ENCODE data around the gene DHRS11.

The DHRS11 gene

DNA sequence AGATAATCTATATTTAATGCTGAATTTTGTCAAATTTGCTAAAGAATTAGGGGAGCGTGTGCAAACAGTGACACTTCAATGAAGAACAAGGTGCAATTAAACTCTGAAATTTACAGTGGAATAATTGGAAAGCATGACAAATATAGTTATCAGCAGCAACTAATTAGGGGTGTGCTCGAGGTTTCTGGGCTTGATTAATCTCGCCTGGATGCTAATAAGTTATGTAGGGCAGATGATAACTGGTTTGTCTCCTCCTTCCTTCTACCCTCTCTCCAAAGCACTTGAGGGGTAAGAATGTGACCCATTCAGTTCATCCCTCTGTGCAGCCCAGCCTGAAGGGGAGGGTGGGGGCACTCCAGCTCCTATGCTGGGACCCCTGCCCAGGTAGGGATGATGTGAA is 31.6 kb downstream of the DHRS11 start:
- TF ChIP-seq, protein P1, sequence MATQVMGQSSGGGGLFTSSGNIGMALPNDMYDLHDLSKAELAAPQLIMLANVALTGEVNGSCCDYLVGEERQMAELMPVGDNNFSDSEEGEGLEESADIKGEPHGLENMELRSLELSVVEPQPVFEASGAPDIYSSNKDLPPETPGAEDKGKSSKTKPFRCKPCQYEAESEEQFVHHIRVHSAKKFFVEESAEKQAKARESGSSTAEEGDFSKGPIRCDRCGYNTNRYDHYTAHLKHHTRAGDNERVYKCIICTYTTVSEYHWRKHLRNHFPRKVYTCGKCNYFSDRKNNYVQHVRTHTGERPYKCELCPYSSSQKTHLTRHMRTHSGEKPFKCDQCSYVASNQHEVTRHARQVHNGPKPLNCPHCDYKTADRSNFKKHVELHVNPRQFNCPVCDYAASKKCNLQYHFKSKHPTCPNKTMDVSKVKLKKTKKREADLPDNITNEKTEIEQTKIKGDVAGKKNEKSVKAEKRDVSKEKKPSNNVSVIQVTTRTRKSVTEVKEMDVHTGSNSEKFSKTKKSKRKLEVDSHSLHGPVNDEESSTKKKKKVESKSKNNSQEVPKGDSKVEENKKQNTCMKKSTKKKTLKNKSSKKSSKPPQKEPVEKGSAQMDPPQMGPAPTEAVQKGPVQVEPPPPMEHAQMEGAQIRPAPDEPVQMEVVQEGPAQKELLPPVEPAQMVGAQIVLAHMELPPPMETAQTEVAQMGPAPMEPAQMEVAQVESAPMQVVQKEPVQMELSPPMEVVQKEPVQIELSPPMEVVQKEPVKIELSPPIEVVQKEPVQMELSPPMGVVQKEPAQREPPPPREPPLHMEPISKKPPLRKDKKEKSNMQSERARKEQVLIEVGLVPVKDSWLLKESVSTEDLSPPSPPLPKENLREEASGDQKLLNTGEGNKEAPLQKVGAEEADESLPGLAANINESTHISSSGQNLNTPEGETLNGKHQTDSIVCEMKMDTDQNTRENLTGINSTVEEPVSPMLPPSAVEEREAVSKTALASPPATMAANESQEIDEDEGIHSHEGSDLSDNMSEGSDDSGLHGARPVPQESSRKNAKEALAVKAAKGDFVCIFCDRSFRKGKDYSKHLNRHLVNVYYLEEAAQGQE (IDR thresholded peaks at IDR 0.05; ENCODE audit: low read depth): no peak
- TF ChIP-seq ZBTB7A (IDR thresholded peaks at IDR 0.05; ENCODE audit: low read depth) (no peak), EGR1 (IDR thresholded peaks at IDR 0.05) (no peak), TAF1 (IDR thresholded peaks at IDR 0.05; ENCODE audit: low read depth) (no peak), CREB1 (IDR thresholded peaks at IDR 0.05; ENCODE audit: low read depth) (no peak), TEAD4 (IDR thresholded peaks at IDR 0.05) (no peak), RAD21 (IDR thresholded peaks at IDR 0.05; ENCODE audit: low read depth) (no peak), CEBPB (IDR thresholded peaks at IDR 0.05) (no peak), TCF12 (IDR thresholded peaks at IDR 0.05; ENCODE audit: low read depth) (no peak), EP300 (IDR thresholded peaks at IDR 0.05; ENCODE audit: borderline replicate concordance) (no peak), NFIC (IDR thresholded peaks at IDR 0.05) (no peak), YY1 (IDR thresholded peaks at IDR 0.05; ENCODE audit: low read depth) (no peak), FOXM1 (IDR thresholded peaks at IDR 0.05; ENCODE audit: borderline replicate concordance, low read depth) (no peak)
- TF ChIP-seq, protein P2, sequence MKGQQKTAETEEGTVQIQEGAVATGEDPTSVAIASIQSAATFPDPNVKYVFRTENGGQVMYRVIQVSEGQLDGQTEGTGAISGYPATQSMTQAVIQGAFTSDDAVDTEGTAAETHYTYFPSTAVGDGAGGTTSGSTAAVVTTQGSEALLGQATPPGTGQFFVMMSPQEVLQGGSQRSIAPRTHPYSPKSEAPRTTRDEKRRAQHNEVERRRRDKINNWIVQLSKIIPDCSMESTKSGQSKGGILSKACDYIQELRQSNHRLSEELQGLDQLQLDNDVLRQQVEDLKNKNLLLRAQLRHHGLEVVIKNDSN (IDR thresholded peaks at IDR 0.05): no peak
- TF ChIP-seq, protein P3, sequence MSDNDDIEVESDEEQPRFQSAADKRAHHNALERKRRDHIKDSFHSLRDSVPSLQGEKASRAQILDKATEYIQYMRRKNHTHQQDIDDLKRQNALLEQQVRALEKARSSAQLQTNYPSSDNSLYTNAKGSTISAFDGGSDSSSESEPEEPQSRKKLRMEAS (IDR thresholded peaks at IDR 0.05): no peak

DNA sequence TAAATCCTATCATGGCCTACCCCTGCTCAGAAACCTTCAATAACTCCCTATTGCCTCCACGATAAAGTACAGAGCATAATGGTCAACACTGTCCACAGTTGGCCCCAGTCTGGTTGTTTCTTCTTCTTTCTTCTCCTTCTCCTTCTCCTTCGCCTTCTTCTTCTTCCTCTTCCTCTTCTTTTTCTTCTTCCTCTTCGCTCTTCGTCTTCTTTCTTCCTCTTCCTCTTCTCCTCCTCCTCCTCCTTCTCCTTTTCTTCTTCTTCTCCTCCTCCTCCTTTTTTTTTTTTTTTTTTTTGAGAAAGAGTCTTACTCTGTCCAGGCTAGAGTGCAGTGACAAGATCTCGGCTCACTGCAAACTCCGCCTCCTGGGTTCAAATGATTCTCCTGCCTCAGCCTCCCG is 33.5 kb downstream of the DHRS11 start:
- TF ChIP-seq CREB1 (IDR thresholded peaks at IDR 0.05; ENCODE audit: low read depth): no peak
- TF ChIP-seq, protein P1 (IDR thresholded peaks at IDR 0.05; ENCODE audit: low read depth): no peak
- TF ChIP-seq, protein P3 (IDR thresholded peaks at IDR 0.05): no peak
- no peak for TF ChIP-seq EP300 (IDR thresholded peaks at IDR 0.05; ENCODE audit: borderline replicate concordance)
- TF ChIP-seq ZBTB7A (IDR thresholded peaks at IDR 0.05; ENCODE audit: low read depth): no peak
- no peak for TF ChIP-seq CEBPB (IDR thresholded peaks at IDR 0.05)
- no peak for TF ChIP-seq TAF1 (IDR thresholded peaks at IDR 0.05; ENCODE audit: low read depth)
- TF ChIP-seq TCF12 (IDR thresholded peaks at IDR 0.05; ENCODE audit: low read depth): no peak
- TF ChIP-seq, protein P2 (IDR thresholded peaks at IDR 0.05): no peak
- TF ChIP-seq TEAD4 (IDR thresholded peaks at IDR 0.05): no peak
- no peak for TF ChIP-seq FOXM1 (IDR thresholded peaks at IDR 0.05; ENCODE audit: borderline replicate concordance, low read depth)
- TF ChIP-seq YY1 (IDR thresholded peaks at IDR 0.05; ENCODE audit: low read depth): no peak
- TF ChIP-seq RAD21 (IDR thresholded peaks at IDR 0.05; ENCODE audit: low read depth): no peak
- no peak for TF ChIP-seq EGR1 (IDR thresholded peaks at IDR 0.05)
- no peak for TF ChIP-seq NFIC (IDR thresholded peaks at IDR 0.05)

DNA sequence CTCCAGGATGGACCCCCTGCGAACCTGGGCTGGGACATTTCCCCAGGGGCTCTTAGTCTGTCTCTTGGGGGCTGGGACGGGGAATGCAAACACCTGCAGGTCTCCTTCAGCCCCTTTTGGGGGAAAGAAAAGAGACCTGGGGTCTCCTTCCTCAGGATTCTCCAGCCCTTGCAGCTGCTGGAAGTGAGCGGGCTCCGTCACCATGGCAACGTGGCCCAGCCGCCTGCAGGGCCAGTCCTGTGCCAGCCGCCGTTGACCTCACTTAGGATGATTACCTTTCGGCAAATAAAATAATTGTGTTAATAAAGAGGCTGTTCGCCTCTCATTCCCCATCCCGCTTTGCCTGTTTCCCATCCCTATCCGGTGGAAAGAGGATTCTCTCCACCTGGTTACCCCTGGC is 35.4 kb downstream of the DHRS11 start:
- no peak for TF ChIP-seq TCF12 (IDR thresholded peaks at IDR 0.05; ENCODE audit: low read depth)
- no peak for TF ChIP-seq EGR1 (IDR thresholded peaks at IDR 0.05)
- TF ChIP-seq FOXM1 (IDR thresholded peaks at IDR 0.05; ENCODE audit: borderline replicate concordance, low read depth): no peak
- TF ChIP-seq EP300 (IDR thresholded peaks at IDR 0.05; ENCODE audit: borderline replicate concordance): no peak
- TF ChIP-seq TAF1 (IDR thresholded peaks at IDR 0.05; ENCODE audit: low read depth): no peak
- TF ChIP-seq, protein P3 (IDR thresholded peaks at IDR 0.05): no peak
- TF ChIP-seq, protein P2 (IDR thresholded peaks at IDR 0.05): no peak
- no peak for TF ChIP-seq NFIC (IDR thresholded peaks at IDR 0.05)
- TF ChIP-seq CEBPB (IDR thresholded peaks at IDR 0.05): no peak
- TF ChIP-seq, protein P1 (IDR thresholded peaks at IDR 0.05; ENCODE audit: low read depth): no peak
- TF ChIP-seq TEAD4 (IDR thresholded peaks at IDR 0.05): no peak
- TF ChIP-seq RAD21 (IDR thresholded peaks at IDR 0.05; ENCODE audit: low read depth): no peak
- no peak for TF ChIP-seq CREB1 (IDR thresholded peaks at IDR 0.05; ENCODE audit: low read depth)
- no peak for TF ChIP-seq ZBTB7A (IDR thresholded peaks at IDR 0.05; ENCODE audit: low read depth)
- TF ChIP-seq YY1 (IDR thresholded peaks at IDR 0.05; ENCODE audit: low read depth): no peak
